PC-9 (cell line): ENCODE results near the gene PGRMC2.

ENCODE experiments used
- EZH2 ChIP-seq: fragments of 200-600 bp; sonication (generic); IDR thresholded peaks from 2 replicates; pipeline ENCODE4 v1.8.0; 2017; ENCODE audit warnings: antibody characterized with exemption, low read depth
- TF ChIP-seq, protein P1 (sequence below): fragments of 200-600 bp; sonication (generic); conservative IDR thresholded peaks from 2 replicates; pipeline ENCODE4 v1.6.1; 2017; ENCODE audit warnings: mixed run types, antibody characterized with exemption, mild to moderate bottlenecking, moderate library complexity

DNA sequence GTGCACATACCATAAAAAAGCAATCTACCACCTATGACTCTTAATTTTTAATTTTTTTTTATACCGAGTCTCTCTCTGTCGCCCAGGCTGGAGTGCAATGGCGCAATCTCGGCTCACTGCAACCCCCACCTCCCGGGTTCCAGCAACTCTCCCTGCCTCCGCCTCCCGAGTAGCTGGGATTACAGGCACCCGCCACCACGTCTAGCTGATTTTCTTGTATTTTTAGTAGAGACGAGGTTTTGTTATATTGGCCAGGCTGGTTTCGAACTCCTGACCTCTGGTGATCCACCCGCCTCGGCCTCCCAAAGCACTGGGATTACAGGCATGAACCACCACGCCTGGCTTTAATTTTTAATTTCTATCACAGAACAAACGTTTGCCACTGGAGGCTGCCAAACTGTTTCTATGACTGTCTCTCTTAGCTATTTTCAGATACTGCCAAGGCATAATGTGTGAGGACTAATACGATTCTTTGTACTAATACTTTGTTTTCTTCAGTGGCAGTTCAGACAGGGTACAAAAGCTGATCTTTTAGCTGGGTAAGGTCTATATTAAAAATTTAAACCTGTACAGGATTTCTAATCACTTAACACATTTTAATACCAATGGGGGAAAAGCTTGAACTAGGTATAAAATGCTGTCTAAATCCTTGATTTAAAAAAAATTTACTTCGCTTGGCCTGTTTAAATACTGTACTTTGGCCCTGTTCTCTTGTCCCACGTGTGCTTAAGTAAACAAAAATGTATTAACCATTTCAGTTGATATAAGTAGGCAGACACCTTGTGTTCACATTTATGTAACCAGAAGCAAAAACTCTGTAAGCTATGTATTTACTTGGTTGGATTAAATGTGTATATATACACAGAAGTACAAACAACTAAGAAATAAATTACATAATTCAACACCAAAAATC lies 2.3 kb downstream of the PGRMC2 start:
- TF ChIP-seq, protein P1, sequence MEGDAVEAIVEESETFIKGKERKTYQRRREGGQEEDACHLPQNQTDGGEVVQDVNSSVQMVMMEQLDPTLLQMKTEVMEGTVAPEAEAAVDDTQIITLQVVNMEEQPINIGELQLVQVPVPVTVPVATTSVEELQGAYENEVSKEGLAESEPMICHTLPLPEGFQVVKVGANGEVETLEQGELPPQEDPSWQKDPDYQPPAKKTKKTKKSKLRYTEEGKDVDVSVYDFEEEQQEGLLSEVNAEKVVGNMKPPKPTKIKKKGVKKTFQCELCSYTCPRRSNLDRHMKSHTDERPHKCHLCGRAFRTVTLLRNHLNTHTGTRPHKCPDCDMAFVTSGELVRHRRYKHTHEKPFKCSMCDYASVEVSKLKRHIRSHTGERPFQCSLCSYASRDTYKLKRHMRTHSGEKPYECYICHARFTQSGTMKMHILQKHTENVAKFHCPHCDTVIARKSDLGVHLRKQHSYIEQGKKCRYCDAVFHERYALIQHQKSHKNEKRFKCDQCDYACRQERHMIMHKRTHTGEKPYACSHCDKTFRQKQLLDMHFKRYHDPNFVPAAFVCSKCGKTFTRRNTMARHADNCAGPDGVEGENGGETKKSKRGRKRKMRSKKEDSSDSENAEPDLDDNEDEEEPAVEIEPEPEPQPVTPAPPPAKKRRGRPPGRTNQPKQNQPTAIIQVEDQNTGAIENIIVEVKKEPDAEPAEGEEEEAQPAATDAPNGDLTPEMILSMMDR: no peak
- no peak for TF ChIP-seq EZH2
